DND-41 (cell line): ENCODE data around the gene RAB30.
"Not testable (repeated sequence)": the region's sequence is repeated elsewhere in the genome, so short reads cannot be mapped to it uniquely, and the experiment has no call there.

ENCODE experiments used
- EZH2 ChIP-seq: IDR thresholded peaks from 3 replicates; pipeline ENCODE4 v1.6.1; 2012; ENCODE audit warnings: borderline replicate concordance, low read depth, mild to moderate bottlenecking, moderate library complexity, low read length, inconsistent platforms; ENCODE audit not compliant: severe bottlenecking
- TF ChIP-seq, protein P1 (sequence below): IDR thresholded peaks from 2 replicates; pipeline ENCODE4 v1.5.1; 2012; ENCODE audit warnings: borderline replicate concordance, low read length, moderate library complexity, mild to moderate bottlenecking; ENCODE audit not compliant: poor library complexity, severe bottlenecking; ENCODE audit errors: extremely low read depth

DNA sequence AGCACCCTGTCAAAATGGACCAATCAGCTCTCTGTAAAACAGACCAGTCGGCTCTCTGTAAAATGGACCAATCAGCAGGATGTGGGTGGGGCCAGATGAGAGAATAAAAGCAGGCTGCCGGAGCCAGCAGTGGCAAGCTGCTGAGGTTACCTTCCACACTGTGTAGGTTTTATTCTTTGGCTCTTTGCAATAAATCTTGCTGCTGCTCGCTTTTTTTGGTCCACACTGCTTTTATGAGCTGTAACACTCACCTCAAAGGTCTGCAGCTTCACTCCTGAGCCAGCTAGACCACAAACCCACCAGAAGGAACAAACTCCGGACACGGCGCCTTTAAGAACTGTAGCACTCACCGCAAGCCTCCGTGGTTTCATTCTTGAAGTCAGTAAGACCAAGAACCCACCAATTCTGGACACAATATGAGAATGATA is 100.2 kb downstream of the RAB30 start:
- TF ChIP-seq, protein P1, sequence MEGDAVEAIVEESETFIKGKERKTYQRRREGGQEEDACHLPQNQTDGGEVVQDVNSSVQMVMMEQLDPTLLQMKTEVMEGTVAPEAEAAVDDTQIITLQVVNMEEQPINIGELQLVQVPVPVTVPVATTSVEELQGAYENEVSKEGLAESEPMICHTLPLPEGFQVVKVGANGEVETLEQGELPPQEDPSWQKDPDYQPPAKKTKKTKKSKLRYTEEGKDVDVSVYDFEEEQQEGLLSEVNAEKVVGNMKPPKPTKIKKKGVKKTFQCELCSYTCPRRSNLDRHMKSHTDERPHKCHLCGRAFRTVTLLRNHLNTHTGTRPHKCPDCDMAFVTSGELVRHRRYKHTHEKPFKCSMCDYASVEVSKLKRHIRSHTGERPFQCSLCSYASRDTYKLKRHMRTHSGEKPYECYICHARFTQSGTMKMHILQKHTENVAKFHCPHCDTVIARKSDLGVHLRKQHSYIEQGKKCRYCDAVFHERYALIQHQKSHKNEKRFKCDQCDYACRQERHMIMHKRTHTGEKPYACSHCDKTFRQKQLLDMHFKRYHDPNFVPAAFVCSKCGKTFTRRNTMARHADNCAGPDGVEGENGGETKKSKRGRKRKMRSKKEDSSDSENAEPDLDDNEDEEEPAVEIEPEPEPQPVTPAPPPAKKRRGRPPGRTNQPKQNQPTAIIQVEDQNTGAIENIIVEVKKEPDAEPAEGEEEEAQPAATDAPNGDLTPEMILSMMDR: not testable (repeated sequence)
- not testable (repeated sequence) for TF ChIP-seq EZH2
